Measurements from ENCODE around the gene SLC35F5. TPM values are rescaled to one million over a fixed set of nuclear protein-coding genes. Genes with fewer than 3 reads are reported as not detected.
A peak's percentile ranks its signal among the peaks of the same experiment; 100 is the strongest.

SLC35F5 gene
- total and polyA plus RNA-seq, 7 donors, result 11.6 to 59.7 (median 54.2) TPM

DNA sequence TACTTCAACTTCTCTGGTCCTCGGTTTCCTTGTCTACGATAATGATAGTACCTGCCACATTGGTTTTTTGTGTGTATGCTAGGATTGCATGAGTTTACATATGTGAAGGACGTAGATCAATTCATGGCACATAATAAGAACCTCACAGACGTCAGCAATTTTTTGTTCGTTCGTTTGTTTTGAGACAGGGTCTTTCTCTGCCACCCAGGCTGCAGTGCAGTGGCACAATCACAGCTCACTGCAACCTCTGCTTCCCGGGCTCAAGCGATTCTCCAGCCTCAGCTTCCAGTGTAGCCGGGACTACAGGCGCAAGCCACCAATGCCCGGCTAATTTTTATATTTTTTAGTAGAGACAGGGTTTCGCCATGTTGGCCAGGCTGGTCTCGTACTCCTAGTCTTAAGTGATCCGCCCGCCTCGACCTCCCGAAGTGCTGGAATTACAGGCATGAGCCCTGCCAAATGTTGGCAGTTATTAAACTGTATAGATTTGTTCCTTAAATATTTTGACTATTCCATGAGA is 756 bp upstream of the SLC35F5 start:
- no peak for TF ChIP-seq EP300 (IDR thresholded peaks at IDR 0.05)
- no peak for TF ChIP-seq POLR2A (IDR thresholded peaks at IDR 0.05)
- no peak for TF ChIP-seq POLR2AphosphoS5 (IDR thresholded peaks at IDR 0.05)
- TF ChIP-seq, protein P1, sequence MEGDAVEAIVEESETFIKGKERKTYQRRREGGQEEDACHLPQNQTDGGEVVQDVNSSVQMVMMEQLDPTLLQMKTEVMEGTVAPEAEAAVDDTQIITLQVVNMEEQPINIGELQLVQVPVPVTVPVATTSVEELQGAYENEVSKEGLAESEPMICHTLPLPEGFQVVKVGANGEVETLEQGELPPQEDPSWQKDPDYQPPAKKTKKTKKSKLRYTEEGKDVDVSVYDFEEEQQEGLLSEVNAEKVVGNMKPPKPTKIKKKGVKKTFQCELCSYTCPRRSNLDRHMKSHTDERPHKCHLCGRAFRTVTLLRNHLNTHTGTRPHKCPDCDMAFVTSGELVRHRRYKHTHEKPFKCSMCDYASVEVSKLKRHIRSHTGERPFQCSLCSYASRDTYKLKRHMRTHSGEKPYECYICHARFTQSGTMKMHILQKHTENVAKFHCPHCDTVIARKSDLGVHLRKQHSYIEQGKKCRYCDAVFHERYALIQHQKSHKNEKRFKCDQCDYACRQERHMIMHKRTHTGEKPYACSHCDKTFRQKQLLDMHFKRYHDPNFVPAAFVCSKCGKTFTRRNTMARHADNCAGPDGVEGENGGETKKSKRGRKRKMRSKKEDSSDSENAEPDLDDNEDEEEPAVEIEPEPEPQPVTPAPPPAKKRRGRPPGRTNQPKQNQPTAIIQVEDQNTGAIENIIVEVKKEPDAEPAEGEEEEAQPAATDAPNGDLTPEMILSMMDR (IDR thresholded peaks at IDR 0.05), result no peak
- 6 to 19% methylated on average over 17 of the region's 17 CpGs for WGBS, 2 donors
- no peaks in the 10 kb centered on the region for H3K27me3 ChIP-seq
- peak overlapping the region; percentile 79 to 98 (median 88) for H3K4me3 ChIP-seq
- intact Hi-C loops (cut with DNase I), result loop anchor here (10.0 kb wide), 1 partner anchor 208 kb away; no protein-coding TSS in a partner anchor
- H3K36me3 ChIP-seq, result no peaks in the 10 kb centered on the region
- no peaks in the 10 kb centered on the region for H3K9me3 ChIP-seq
- peaks cover 0 to 23% (median 18%) of the 10 kb centered on the region in 4 donors for H3K4me1 ChIP-seq
- DNase-seq, result no peak
- peak overlapping the region; percentile 92 to 96 (median 95) for H3K27ac ChIP-seq

DNA sequence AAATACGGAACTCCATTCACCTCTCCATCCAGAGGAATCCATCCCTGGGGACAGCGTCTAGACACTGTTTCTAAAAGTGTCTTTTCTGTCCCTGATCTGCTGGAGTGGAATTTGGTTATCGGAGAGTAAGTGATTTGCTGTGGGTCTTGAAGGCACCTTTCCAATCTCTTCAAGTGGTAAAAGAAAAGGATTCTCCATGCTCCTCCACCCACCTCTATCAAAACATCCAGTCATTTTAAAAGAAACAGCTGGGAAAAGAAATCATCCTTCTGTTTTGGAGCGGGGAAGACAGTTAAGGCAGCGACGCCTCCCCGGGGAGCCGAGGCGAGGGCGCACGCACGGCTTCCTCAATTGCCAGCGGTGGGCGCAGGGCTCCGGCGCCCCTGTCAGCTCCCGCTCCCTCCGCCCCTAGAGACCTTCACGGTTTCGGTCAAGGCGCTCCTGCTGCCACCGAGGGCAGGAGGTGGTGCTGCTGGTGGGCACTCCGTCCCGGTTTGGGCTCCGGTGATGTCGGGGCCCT is 547 bp downstream of the SLC35F5 start:
- intact Hi-C loops (cut with DNase I), result loop anchor here (1.0 to 10.0 kb wide), 3 partner anchors 62 to 209 kb away; no protein-coding TSS in a partner anchor
- DNase-seq, result no peak

DNA sequence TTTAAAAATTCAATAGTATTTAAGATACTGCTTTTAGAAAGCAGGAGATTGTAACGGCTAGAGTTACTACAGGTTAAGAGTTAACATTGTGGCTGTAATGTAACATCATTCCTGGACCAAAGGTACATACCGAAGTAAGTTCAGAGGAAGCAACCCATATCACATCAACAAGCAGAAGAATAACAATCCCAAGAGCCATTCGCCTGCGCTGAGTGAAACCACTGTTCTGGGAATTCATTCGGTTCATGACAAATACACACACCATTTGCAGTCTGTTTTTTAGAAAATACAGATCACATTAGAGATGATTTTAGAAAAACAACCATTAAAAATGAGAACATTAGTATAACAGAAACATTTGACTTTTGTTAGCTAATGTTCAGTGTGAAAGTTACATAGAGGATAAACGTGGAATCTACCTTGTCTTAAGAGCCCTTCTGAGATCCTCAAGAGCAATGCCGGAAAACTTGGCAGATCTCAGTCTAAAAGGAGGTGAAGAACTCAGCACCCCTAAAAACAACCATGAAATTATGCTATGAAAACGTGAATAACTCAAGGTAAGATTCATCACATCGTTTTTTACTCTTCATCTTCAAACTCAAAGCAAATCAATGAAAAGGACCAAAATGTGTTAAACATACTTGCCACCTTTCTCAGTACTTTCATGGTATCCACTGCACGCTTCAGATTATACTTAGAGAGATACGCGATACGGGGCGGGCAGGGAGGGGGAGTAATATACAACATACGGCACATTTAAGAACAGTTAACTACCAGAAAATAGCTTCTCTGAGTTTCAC is 1.2 kb downstream of the SLC35F5 start:
- TF ChIP-seq POLR2A (IDR thresholded peaks at IDR 0.05) (no peak), EP300 (IDR thresholded peaks at IDR 0.05) (no peak), POLR2AphosphoS5 (IDR thresholded peaks at IDR 0.05) (no peak)
- TF ChIP-seq, protein P1 (IDR thresholded peaks at IDR 0.05), result no peak
- H3K4me3 ChIP-seq, result peak overlapping the region; percentile 79 to 98 (median 88)
- 6 to 19% methylated on average over 15 of the region's 15 CpGs for WGBS, 2 donors

More for the DNA sequence above, 547 bp downstream of the SLC35F5 start:
- Histone ChIP-seq H3K4me3 (peak overlapping the region; percentile 79 to 98 (median 88)), H3K4me1 (peaks cover 0 to 23% (median 18%) of the 10 kb centered on the region in 4 donors), H3K27ac (peak overlapping the region; percentile 92 to 96 (median 95)), H3K36me3 (peaks cover 0 to 6% (median 0%) of the 10 kb centered on the region in 4 donors), H3K27me3 (no peaks in the 10 kb centered on the region), H3K9me3 (no peaks in the 10 kb centered on the region)
- WGBS, 2 donors, result 0 to 1% methylated on average over 26 of the region's 26 CpGs
- TF ChIP-seq EP300 (IDR thresholded peaks at IDR 0.05), result no peak
- TF ChIP-seq POLR2AphosphoS5 (IDR thresholded peaks at IDR 0.05), result no peak
- TF ChIP-seq POLR2A (IDR thresholded peaks at IDR 0.05), result no peak
- TF ChIP-seq, protein P1 (IDR thresholded peaks at IDR 0.05), result no peak

DNA sequence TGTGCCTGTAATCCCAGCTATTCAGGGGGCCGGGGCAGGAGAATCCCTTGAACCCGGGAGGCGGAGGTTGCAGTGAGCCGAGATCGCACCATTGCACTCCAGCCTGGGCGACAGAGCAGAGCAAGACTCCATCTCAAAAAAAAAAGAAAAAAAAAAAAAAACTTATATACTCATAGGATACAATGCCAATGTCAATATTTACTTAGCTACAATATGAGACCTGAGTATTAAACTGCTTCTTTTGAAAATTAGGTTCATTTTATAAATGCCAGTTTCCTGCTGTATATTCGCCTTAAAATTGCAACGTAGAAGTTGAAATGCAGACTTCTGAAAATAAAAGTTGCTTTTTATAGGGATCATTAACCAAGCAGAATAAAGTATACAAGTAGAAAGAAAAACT is 2.3 kb downstream of the SLC35F5 start:
- no peaks in the 10 kb centered on the region for H3K9me3 ChIP-seq
- no peak overlapping the region for H3K4me3 ChIP-seq
- H3K27ac ChIP-seq, result no peak overlapping the region
- intact Hi-C loops (cut with DNase I), result loop anchor here (10.0 kb wide), 1 partner anchor 211 kb away; no protein-coding TSS in a partner anchor
- TF ChIP-seq POLR2A (IDR thresholded peaks at IDR 0.05) (no peak), EP300 (IDR thresholded peaks at IDR 0.05) (no peak), POLR2AphosphoS5 (IDR thresholded peaks at IDR 0.05) (no peak)
- TF ChIP-seq, protein P1 (IDR thresholded peaks at IDR 0.05), result no peak
- no peak for DNase-seq
- no peaks in the 10 kb centered on the region for H3K27me3 ChIP-seq
- peaks cover 0 to 23% (median 18%) of the 10 kb centered on the region in 4 donors for H3K4me1 ChIP-seq
- WGBS, 2 donors, result 28 to 72% methylated on average over 8 of the region's 8 CpGs
- peaks cover 0 to 17% (median under 1%) of the 10 kb centered on the region in 4 donors for H3K36me3 ChIP-seq

More for the DNA sequence above, 1.2 kb downstream of the SLC35F5 start:
- Histone ChIP-seq H3K27me3 (no peaks in the 10 kb centered on the region), H3K36me3 (peaks cover 0 to 9% (median 0%) of the 10 kb centered on the region in 4 donors), H3K27ac (peak overlapping the region; percentile 92 to 96 (median 95)), H3K9me3 (no peaks in the 10 kb centered on the region), H3K4me1 (peaks cover 0 to 23% (median 18%) of the 10 kb centered on the region in 4 donors)
- intact Hi-C loops (cut with DNase I), result loop anchor here (10.0 kb wide), 1 partner anchor 210 kb away; no protein-coding TSS in a partner anchor
- DNase-seq, result no peak

Measured in sigmoid colon (tissue), 7 donors.